Trophoblast cell (in vitro differentiated cells and primary cell): ENCODE data around the gene GRAP.

Experiments
- DNase-seq, 2 donors: peaks; one replicate each; pipeline ENCODE4 v3.0.0-alpha.2; 2016
- H2AFZ ChIP-seq: 2 replicates; pipeline ENCODE4 v1.6.1; 2013; ENCODE audit warnings: low read length, moderate library complexity, mild to moderate bottlenecking; ENCODE audit not compliant: insufficient read depth, poor library complexity
- H2AK5ac ChIP-seq: 2 replicates; pipeline ENCODE4 v1.6.1; 2013; ENCODE audit warnings: mild to moderate bottlenecking, low read length
- H2BK120ac ChIP-seq: 2 replicates; pipeline ENCODE4 v1.6.1; 2013; ENCODE audit warnings: low read length, mild to moderate bottlenecking, moderate library complexity; ENCODE audit not compliant: insufficient read depth, poor library complexity
- H2BK12ac ChIP-seq: 2 replicates; pipeline ENCODE4 v1.6.1; 2013; ENCODE audit warnings: mild to moderate bottlenecking, low read length, moderate library complexity
- H2BK5ac ChIP-seq: 2 replicates; pipeline ENCODE4 v1.6.1; 2013; ENCODE audit warnings: low read length, low read depth, moderate library complexity, mild to moderate bottlenecking; ENCODE audit not compliant: poor library complexity
- H3K14ac ChIP-seq: 2 replicates; pipeline ENCODE4 v1.6.1; 2013; ENCODE audit warnings: mild to moderate bottlenecking, low read length
- H3K18ac ChIP-seq: 2 replicates; pipeline ENCODE4 v1.6.1; 2013; ENCODE audit warnings: mild to moderate bottlenecking, low read length
- H3K23ac ChIP-seq: 2 replicates; pipeline ENCODE4 v1.6.1; 2013; ENCODE audit warnings: low read length
- H3K27ac ChIP-seq: 2 replicates; pipeline ENCODE4 v1.5.1; 2013; ENCODE audit warnings: low read depth, mild to moderate bottlenecking, inconsistent platforms, low read length, moderate library complexity
- H3K27me3 ChIP-seq: 2 replicates; pipeline ENCODE4 v1.6.1; 2013; ENCODE audit warnings: inconsistent platforms, mild to moderate bottlenecking, low read length, moderate library complexity; ENCODE audit not compliant: insufficient read depth
- H3K36me3 ChIP-seq, 2 experiments: 1 replicate in 1 of 2; 2 replicates in 1 of 2; pipeline ENCODE4 v1.6.1; 2013; ENCODE audit warnings: low read length in 2 of 2, mild to moderate bottlenecking in 2 of 2, moderate library complexity in 1 of 2; ENCODE audit not compliant: insufficient read depth in 2 of 2, control insufficient read depth in 1 of 2
- H3K4ac ChIP-seq: 2 replicates; pipeline ENCODE4 v1.6.1; 2013; ENCODE audit warnings: low read depth, mild to moderate bottlenecking, low read length, moderate library complexity
- H3K4me1 ChIP-seq, 2 experiments: 1 replicate in 1 of 2; 2 replicates in 1 of 2; pipeline ENCODE4 v1.6.1; 2013; ENCODE audit warnings: low read length in 2 of 2, mild to moderate bottlenecking in 2 of 2, moderate library complexity in 1 of 2; ENCODE audit not compliant: insufficient read depth in 2 of 2, control insufficient read depth in 1 of 2
- H3K4me2 ChIP-seq: 2 replicates; pipeline ENCODE4 v1.6.1; 2013; ENCODE audit warnings: inconsistent platforms, mild to moderate bottlenecking, low read length, moderate library complexity
- H3K4me3 ChIP-seq: 2 replicates; pipeline ENCODE4 v1.5.1; 2013; ENCODE audit warnings: mild to moderate bottlenecking, low read depth, low read length, inconsistent platforms
- H3K79me1 ChIP-seq: one replicate; pipeline ENCODE4 v1.6.1; 2013; ENCODE audit warnings: low read length
- H3K79me2 ChIP-seq: 2 replicates; pipeline ENCODE4 v1.6.1; 2013; ENCODE audit warnings: low read length, mild to moderate bottlenecking; ENCODE audit not compliant: control insufficient read depth, insufficient read depth, poor library complexity
- H3K9ac ChIP-seq: 2 replicates; pipeline ENCODE4 v1.6.1; 2013; ENCODE audit warnings: mild to moderate bottlenecking, low read length
- H3K9me3 ChIP-seq: 2 replicates; pipeline ENCODE4 v1.6.1; 2013; ENCODE audit warnings: low read depth, mild to moderate bottlenecking, control low read depth, inconsistent platforms, low read length; ENCODE audit not compliant: insufficient read depth
- H4K12ac ChIP-seq: 2 replicates; pipeline ENCODE4 v1.6.1; 2013; ENCODE audit warnings: low read depth, mild to moderate bottlenecking, low read length, moderate library complexity
- H4K8ac ChIP-seq: 2 replicates; pipeline ENCODE4 v1.6.1; 2013; ENCODE audit warnings: low read depth, mild to moderate bottlenecking, low read length, moderate library complexity
- H4K91ac ChIP-seq: one replicate; pipeline ENCODE4 v1.6.1; 2013; ENCODE audit warnings: low read depth, mild to moderate bottlenecking, low read length, moderate library complexity
- WGBS: extraction: QIAGEN DNeasy Blood & Tissue Kit; methylation state at CpG from one replicate; pipeline ENCODE4 v1.1.7; 2013; ENCODE audit warnings: missing lambda C conversion rate; ENCODE audit not compliant: insufficient read length, insufficient coverage; ENCODE audit errors: extremely low coverage; 5-methylcytosine and 5-hydroxymethylcytosine counted together

GRAP gene

GRCh38 chr17:19005137-19005773 is 41.5 kb downstream of the GRAP start:
- H3K79me1 ChIP-seq, result peaks cover 25% of the 10 kb centered on the region
- peak overlapping the region; percentile 18 for H3K14ac ChIP-seq
- peak overlapping the region; percentile 91 for H4K91ac ChIP-seq
- H2BK12ac ChIP-seq, result peak overlapping the region; percentile 15
- H2AFZ ChIP-seq, result peak overlapping the region; percentile 21
- H4K12ac ChIP-seq, result peak overlapping the region; percentile 33
- H3K79me2 ChIP-seq, result peaks cover 15% of the 10 kb centered on the region
- H2BK5ac ChIP-seq, result peak overlapping the region; percentile 0
- WGBS, result no CpG with 5 or more reads among the region's 13 CpGs
- H3K4me3 ChIP-seq, result peak overlapping the region; percentile 70
- H2AK5ac ChIP-seq, result peak overlapping the region; percentile 69
- H3K9ac ChIP-seq, result peak overlapping the region; percentile 4
- peak overlapping the region; percentile 4 for H3K18ac ChIP-seq
- peaks cover 25 to 29% of the 10 kb centered on the region in 2 experiments for H3K4me1 ChIP-seq
- H3K9me3 ChIP-seq, result no peaks in the 10 kb centered on the region
- peak overlapping the region; percentile 22 for H4K8ac ChIP-seq
- DNase-seq, result no peak
- H3K27ac ChIP-seq, result peak overlapping the region; percentile 35
- H2BK120ac ChIP-seq, result peak overlapping the region; percentile 5
- H3K4me2 ChIP-seq, result peak overlapping the region; percentile 88
- H3K27me3 ChIP-seq, result no peaks in the 10 kb centered on the region
- H3K36me3 ChIP-seq, result peaks cover 7 to 9% of the 10 kb centered on the region in 2 experiments
- H3K23ac ChIP-seq, result no peak overlapping the region
- H3K4ac ChIP-seq, result peak overlapping the region; percentile 1

GRCh38 chr17:19004421-19005136 is 42.2 kb downstream of the GRAP start, which contains the start of gene FAM83G:
FAM83G (minus strand) TSS chr17:19004764; CDS start chr17:19004041, 723 bp downstream.
- Histone ChIP-seq H2AK5ac (peak within 1 kb of the TSS; percentile 69), H4K8ac (peak within 1 kb of the TSS; percentile 30), H3K27me3 (no peaks in the 10 kb centered on the region), H3K14ac (peak within 1 kb of the TSS; percentile 65), H3K27ac (peak within 1 kb of the TSS; percentile 57), H2AFZ (peak within 1 kb of the TSS; percentile 59), H3K9me3 (no peaks in the 10 kb centered on the region), H3K79me2 (peaks cover 15% of the 10 kb centered on the region), H3K4me1 (peaks cover 21 to 34% of the 10 kb centered on the region in 2 experiments), H3K9ac (peak within 1 kb of the TSS; percentile 39), H3K36me3 (peaks cover 10 to 13% of the 10 kb centered on the region in 2 experiments), H2BK5ac (peak within 1 kb of the TSS; percentile 29), H3K4ac (peak within 1 kb of the TSS; percentile 46), H2BK120ac (peak within 1 kb of the TSS; percentile 91), H3K4me2 (peak within 1 kb of the TSS; percentile 88), H3K79me1 (peaks cover 22% of the 10 kb centered on the region), H4K91ac (peak within 1 kb of the TSS; percentile 91), H3K4me3 (peak within 1 kb of the TSS; percentile 75), H3K23ac (no peak within 1 kb of the TSS), H4K12ac (peak within 1 kb of the TSS; percentile 39), H2BK12ac (peak within 1 kb of the TSS; percentile 15), H3K18ac (peak within 1 kb of the TSS; percentile 83)
- no CpG with 5 or more reads among the region's 67 CpGs for WGBS
- peak; percentile 70 to 82 for DNase-seq

GRCh38 chr17:19003543-19004420 is 43.0 kb downstream of the GRAP start:
- H3K18ac ChIP-seq, result peak overlapping the region; percentile 83
- H4K12ac ChIP-seq, result peak overlapping the region; percentile 39
- peak overlapping the region; percentile 59 for H2AFZ ChIP-seq
- no peaks in the 10 kb centered on the region for H3K9me3 ChIP-seq
- H3K4me1 ChIP-seq, result peaks cover 21 to 34% of the 10 kb centered on the region in 2 experiments
- H4K91ac ChIP-seq, result peak overlapping the region; percentile 91
- H3K27me3 ChIP-seq, result no peaks in the 10 kb centered on the region
- peak overlapping the region; percentile 65 for H3K14ac ChIP-seq
- H2AK5ac ChIP-seq, result peak overlapping the region; percentile 42
- H3K79me1 ChIP-seq, result peaks cover 22% of the 10 kb centered on the region
- no peak overlapping the region for H3K23ac ChIP-seq
- peak; percentile 14 to 59 for DNase-seq
- peak overlapping the region; percentile 39 for H3K9ac ChIP-seq
- peak overlapping the region; percentile 75 for H3K4me3 ChIP-seq
- H4K8ac ChIP-seq, result peak overlapping the region; percentile 30
- H3K27ac ChIP-seq, result peak overlapping the region; percentile 57
- H3K4me2 ChIP-seq, result peak overlapping the region; percentile 88
- peak overlapping the region; percentile 46 for H3K4ac ChIP-seq
- no CpG with 5 or more reads among the region's 73 CpGs for WGBS
- peak overlapping the region; percentile 91 for H2BK120ac ChIP-seq
- H3K36me3 ChIP-seq, result peaks cover 13 to 17% of the 10 kb centered on the region in 2 experiments
- peak overlapping the region; percentile 29 for H2BK5ac ChIP-seq
- H3K79me2 ChIP-seq, result peaks cover 15% of the 10 kb centered on the region
- H2BK12ac ChIP-seq, result peak overlapping the region; percentile 10
